DOHH2 (cell line): ENCODE data around the gene COL1A1.

Experiments used
- EZH2phosphoT487 ChIP-seq: fragments of 200-600 bp; sonication (generic); IDR thresholded peaks from 2 replicates; pipeline ENCODE4 v1.6.1; 2017; ENCODE audit warnings: borderline replicate concordance, mild to moderate bottlenecking, antibody characterized with exemption, low read length, moderate library complexity, mixed read lengths
- TF ChIP-seq, protein P1 (sequence below): fragments of 200-600 bp; sonication (generic); IDR thresholded peaks from one replicate; pipeline ENCODE4 v1.5.1; 2014; ENCODE audit warnings: antibody characterized with exemption, mild to moderate bottlenecking, low read depth, low read length; ENCODE audit not compliant: poor library complexity, severe bottlenecking

DNA sequence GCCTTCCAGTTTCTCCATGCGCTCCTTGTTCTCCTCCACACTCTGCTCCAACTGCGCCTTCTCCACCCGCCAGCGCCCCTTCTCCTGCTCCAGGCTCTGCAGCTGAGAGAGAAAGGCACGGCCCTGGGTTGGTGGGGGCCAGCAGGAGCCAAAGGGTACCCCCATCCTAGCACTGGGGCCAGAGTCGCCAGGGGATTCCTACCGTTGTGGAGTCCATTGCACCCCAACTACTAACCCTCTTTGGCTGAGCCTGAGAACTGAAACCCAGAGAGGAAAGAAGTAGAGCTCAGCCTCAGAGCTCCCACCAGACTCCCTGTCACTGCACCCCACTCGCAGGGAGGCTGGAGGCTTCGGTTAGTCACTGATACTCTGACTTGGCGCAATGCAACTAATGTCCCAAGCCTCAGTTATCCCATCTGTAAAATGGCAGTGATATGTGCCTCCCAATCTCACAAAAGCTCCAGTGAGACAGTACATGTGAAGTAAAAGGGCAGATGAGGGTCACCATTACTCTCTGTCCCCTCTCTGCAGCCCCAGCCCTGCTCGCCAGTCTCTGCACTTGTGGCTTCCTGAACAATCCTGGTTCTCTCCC is 65.2 kb downstream of the COL1A1 start:
- TF ChIP-seq, protein P1, sequence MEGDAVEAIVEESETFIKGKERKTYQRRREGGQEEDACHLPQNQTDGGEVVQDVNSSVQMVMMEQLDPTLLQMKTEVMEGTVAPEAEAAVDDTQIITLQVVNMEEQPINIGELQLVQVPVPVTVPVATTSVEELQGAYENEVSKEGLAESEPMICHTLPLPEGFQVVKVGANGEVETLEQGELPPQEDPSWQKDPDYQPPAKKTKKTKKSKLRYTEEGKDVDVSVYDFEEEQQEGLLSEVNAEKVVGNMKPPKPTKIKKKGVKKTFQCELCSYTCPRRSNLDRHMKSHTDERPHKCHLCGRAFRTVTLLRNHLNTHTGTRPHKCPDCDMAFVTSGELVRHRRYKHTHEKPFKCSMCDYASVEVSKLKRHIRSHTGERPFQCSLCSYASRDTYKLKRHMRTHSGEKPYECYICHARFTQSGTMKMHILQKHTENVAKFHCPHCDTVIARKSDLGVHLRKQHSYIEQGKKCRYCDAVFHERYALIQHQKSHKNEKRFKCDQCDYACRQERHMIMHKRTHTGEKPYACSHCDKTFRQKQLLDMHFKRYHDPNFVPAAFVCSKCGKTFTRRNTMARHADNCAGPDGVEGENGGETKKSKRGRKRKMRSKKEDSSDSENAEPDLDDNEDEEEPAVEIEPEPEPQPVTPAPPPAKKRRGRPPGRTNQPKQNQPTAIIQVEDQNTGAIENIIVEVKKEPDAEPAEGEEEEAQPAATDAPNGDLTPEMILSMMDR = no peak
- TF ChIP-seq EZH2phosphoT487 = no peak
